ENCODE results near the gene GLI2. TPM values are rescaled to one million over a fixed set of nuclear protein-coding genes. Genes with fewer than 3 reads are reported as not detected.
A peak's percentile ranks its signal among the peaks of the same experiment; 100 is the strongest.

The GLI2 gene
- total RNA-seq = not detected
- polyA plus RNA-seq = not detected
- 0 to 0.17 (median 0) reads per million in 6 experiments for total RNA-seq

GRCh38 chr2:120735746-120736170, at the start of gene GLI2:
TSS of gene GLI2 (plus strand) at chr2:120735868. CDS start at chr2:120797321, 61,453 bp downstream.
- peak in 1 of 10 donors; percentile 22 for DNase-seq
- ATAC-seq = no peak
- peaks cover 16 to 70% (median 53%) of the 10 kb centered on the region in 5 donors for H3K27me3 Mint-ChIP-seq

GRCh38 chr2:120685974-120686297, 49.7 kb upstream of the GLI2 start:
- H3K27ac Mint-ChIP-seq = no peak overlapping the region
- H3K4me1 Mint-ChIP-seq = no peaks in the 10 kb centered on the region
- ATAC-seq (no peak), DNase-seq (no peak)
- H3K4me3 Mint-ChIP-seq = peak overlapping the region in 1 of 10 donors; percentile 23
- POLR2A ChIA-PET = no interaction called here
- peaks cover 0 to 2% (median 0%) of the 10 kb centered on the region in 3 donors for H3K36me3 Mint-ChIP-seq
- H3K27me3 Mint-ChIP-seq = peaks cover 13 to 58% (median 19%) of the 10 kb centered on the region in 5 donors
- peaks cover 0 to 6% (median 0%) of the 10 kb centered on the region in 9 donors for H3K9me3 Mint-ChIP-seq

More at GRCh38 chr2:120735746-120736170, at the start of gene GLI2:
- Mint-ChIP-seq H3K36me3 (no peaks in the 10 kb centered on the region), H3K9me3 (no peaks in the 10 kb centered on the region), H3K4me3 (peak within 1 kb of the TSS in 3 of 10 donors; percentile 18 to 59 (median 54)), H3K4me1 (peaks cover 0 to 10% (median 6%) of the 10 kb centered on the region in 4 donors), H3K27ac (no peak within 1 kb of the TSS)
- POLR2A ChIA-PET = no interaction called here

GRCh38 chr2:120686511-120687168, 49.0 kb upstream of the GLI2 start:
- no peak for DNase-seq
- no peak overlapping the region for H3K4me3 Mint-ChIP-seq
- peaks cover 0 to 6% (median 0%) of the 10 kb centered on the region in 9 donors for H3K9me3 Mint-ChIP-seq
- H3K4me1 Mint-ChIP-seq = no peaks in the 10 kb centered on the region
- POLR2A ChIA-PET = no interaction called here
- peaks cover 13 to 58% (median 19%) of the 10 kb centered on the region in 5 donors for H3K27me3 Mint-ChIP-seq
- no peak overlapping the region for H3K27ac Mint-ChIP-seq
- H3K36me3 Mint-ChIP-seq = peaks cover 0 to 2% (median 0%) of the 10 kb centered on the region in 3 donors
- ATAC-seq = no peak

- no peak overlapping the region for H3K4me3 Mint-ChIP-seq
- H3K4me1 Mint-ChIP-seq = no peaks in the 10 kb centered on the region
- peaks cover 0 to 2% (median 0%) of the 10 kb centered on the region in 3 donors for H3K36me3 Mint-ChIP-seq
- no peak overlapping the region for H3K27ac Mint-ChIP-seq
- H3K27me3 Mint-ChIP-seq = peaks cover 13 to 54% (median 20%) of the 10 kb centered on the region in 5 donors
- POLR2A ChIA-PET = no interaction called here
- peaks cover 0 to 6% (median 0%) of the 10 kb centered on the region in 9 donors for H3K9me3 Mint-ChIP-seq
- ATAC-seq (no peak), DNase-seq (no peak)
Measured at GRCh38 chr2:120687210-120687609, 48.5 kb upstream of the GLI2 start.

- H3K36me3 Mint-ChIP-seq = peaks cover 0 to 4% (median 0%) of the 10 kb centered on the region in 3 donors
- no peak for DNase-seq
- H3K27me3 Mint-ChIP-seq = peaks cover 20 to 47% (median 23%) of the 10 kb centered on the region in 5 donors
- no peak for ATAC-seq
- H3K4me3 Mint-ChIP-seq = peak overlapping the region in 1 of 10 donors; percentile 2
- peaks cover 2 to 3% (median 3%) of the 10 kb centered on the region in 4 donors for H3K4me1 Mint-ChIP-seq
- no peak overlapping the region for H3K27ac Mint-ChIP-seq
- POLR2A ChIA-PET = no interaction called here
- H3K9me3 Mint-ChIP-seq = peaks cover 0 to 6% (median 0%) of the 10 kb centered on the region in 9 donors
Measured at GRCh38 chr2:120690521-120690920, 45.1 kb upstream of the GLI2 start.

- ATAC-seq = no peak
- Mint-ChIP-seq H3K27me3 (peaks cover 22 to 56% (median 27%) of the 10 kb centered on the region in 5 donors), H3K36me3 (peaks cover 0 to 4% (median 0%) of the 10 kb centered on the region in 3 donors), H3K27ac (no peak overlapping the region), H3K4me3 (no peak overlapping the region), H3K9me3 (peaks cover 0 to 6% (median 0%) of the 10 kb centered on the region in 9 donors), H3K4me1 (peaks cover 4 to 6% (median 6%) of the 10 kb centered on the region in 4 donors)
- DNase-seq = no peak
- POLR2A ChIA-PET = no interaction called here
Measured at GRCh38 chr2:120691410-120691809, 44.3 kb upstream of the GLI2 start.

GRCh38 chr2:120692691-120693090, 43.0 kb upstream of the GLI2 start:
- POLR2A ChIA-PET = no interaction called here
- Mint-ChIP-seq H3K4me3 (no peak overlapping the region), H3K9me3 (no peaks in the 10 kb centered on the region), H3K27ac (no peak overlapping the region), H3K27me3 (peaks cover 25 to 68% (median 37%) of the 10 kb centered on the region in 5 donors), H3K4me1 (peaks cover 4 to 6% (median 6%) of the 10 kb centered on the region in 4 donors), H3K36me3 (peaks cover 0 to 4% (median 0%) of the 10 kb centered on the region in 3 donors)
- DNase-seq (no peak), ATAC-seq (no peak)

GRCh38 chr2:120693121-120693520, 42.5 kb upstream of the GLI2 start:
- no peak for ATAC-seq
- Mint-ChIP-seq H3K27ac (no peak overlapping the region), H3K4me1 (peaks cover 4 to 6% (median 6%) of the 10 kb centered on the region in 4 donors), H3K36me3 (peaks cover 0 to 4% (median 0%) of the 10 kb centered on the region in 3 donors), H3K9me3 (no peaks in the 10 kb centered on the region), H3K4me3 (no peak overlapping the region), H3K27me3 (peaks cover 23 to 71% (median 37%) of the 10 kb centered on the region in 5 donors)
- POLR2A ChIA-PET = no interaction called here
- DNase-seq = no peak

- POLR2A ChIA-PET = no interaction called here
- Mint-ChIP-seq H3K9me3 (no peaks in the 10 kb centered on the region), H3K4me3 (no peak overlapping the region), H3K27me3 (peaks cover 19 to 67% (median 39%) of the 10 kb centered on the region in 5 donors), H3K27ac (peak overlapping the region in 1 of 10 donors; percentile 18), H3K36me3 (peaks cover 0 to 4% (median 0%) of the 10 kb centered on the region in 3 donors), H3K4me1 (peaks cover 4 to 6% (median 6%) of the 10 kb centered on the region in 4 donors)
- DNase-seq (no peak), ATAC-seq (no peak)
Measured at GRCh38 chr2:120694034-120694433, 41.6 kb upstream of the GLI2 start.

- Mint-ChIP-seq H3K4me1 (peaks cover 4 to 6% (median 6%) of the 10 kb centered on the region in 4 donors), H3K27me3 (peaks cover 15 to 48% (median 28%) of the 10 kb centered on the region in 5 donors), H3K9me3 (no peaks in the 10 kb centered on the region), H3K36me3 (peaks cover 0 to 2% (median 0%) of the 10 kb centered on the region in 3 donors), H3K4me3 (no peak overlapping the region), H3K27ac (peak overlapping the region in 1 of 10 donors; percentile 37)
- POLR2A ChIA-PET = no interaction called here
- DNase-seq (no peak), ATAC-seq (no peak)
Measured at GRCh38 chr2:120697471-120697870, 38.2 kb upstream of the GLI2 start.

GRCh38 chr2:120699292-120699691, 36.4 kb upstream of the GLI2 start:
- Mint-ChIP-seq H3K9me3 (no peaks in the 10 kb centered on the region), H3K36me3 (peaks cover 0 to 2% (median 0%) of the 10 kb centered on the region in 3 donors), H3K4me1 (peaks cover 4 to 6% (median 6%) of the 10 kb centered on the region in 4 donors), H3K27me3 (peaks cover 13 to 46% (median 20%) of the 10 kb centered on the region in 5 donors), H3K27ac (no peak overlapping the region), H3K4me3 (no peak overlapping the region)
- ATAC-seq (no peak), DNase-seq (no peak)
- POLR2A ChIA-PET = no interaction called here

- H3K4me3 Mint-ChIP-seq = no peak overlapping the region
- POLR2A ChIA-PET = no interaction called here
Measured at GRCh38 chr2:120700659-120701058, 35.0 kb upstream of the GLI2 start.

GRCh38 chr2:120701096-120701495, 34.6 kb upstream of the GLI2 start:
- H3K4me1 Mint-ChIP-seq = no peaks in the 10 kb centered on the region
- DNase-seq (no peak), ATAC-seq (no peak)
- POLR2A ChIA-PET = no interaction called here
- H3K27me3 Mint-ChIP-seq = peaks cover 7 to 35% (median 16%) of the 10 kb centered on the region in 5 donors
- H3K4me3 Mint-ChIP-seq = no peak overlapping the region
- no peaks in the 10 kb centered on the region for H3K36me3 Mint-ChIP-seq
- no peak overlapping the region for H3K27ac Mint-ChIP-seq
- H3K9me3 Mint-ChIP-seq = no peaks in the 10 kb centered on the region

More at GRCh38 chr2:120700659-120701058, 35.0 kb upstream of the GLI2 start:
- H3K27ac Mint-ChIP-seq = no peak overlapping the region
- H3K27me3 Mint-ChIP-seq = peaks cover 8 to 35% (median 15%) of the 10 kb centered on the region in 5 donors
- peaks cover under 1 to 2% (median 1%) of the 10 kb centered on the region in 4 donors for H3K4me1 Mint-ChIP-seq
- H3K9me3 Mint-ChIP-seq = no peaks in the 10 kb centered on the region
- ATAC-seq (no peak), DNase-seq (no peak)
- H3K36me3 Mint-ChIP-seq = no peaks in the 10 kb centered on the region

Measured in naive thymus-derived CD8-positive, alpha-beta T cell (primary cell).